ENCODE measurements around the gene SLX4IP. TPM values are rescaled to one million over a fixed set of nuclear protein-coding genes. Genes with fewer than 3 reads are reported as not detected.

Gene SLX4IP
- total and polyA plus RNA-seq, 7 donors, result 0.20 to 1.9 (median 0.86) TPM

DNA sequence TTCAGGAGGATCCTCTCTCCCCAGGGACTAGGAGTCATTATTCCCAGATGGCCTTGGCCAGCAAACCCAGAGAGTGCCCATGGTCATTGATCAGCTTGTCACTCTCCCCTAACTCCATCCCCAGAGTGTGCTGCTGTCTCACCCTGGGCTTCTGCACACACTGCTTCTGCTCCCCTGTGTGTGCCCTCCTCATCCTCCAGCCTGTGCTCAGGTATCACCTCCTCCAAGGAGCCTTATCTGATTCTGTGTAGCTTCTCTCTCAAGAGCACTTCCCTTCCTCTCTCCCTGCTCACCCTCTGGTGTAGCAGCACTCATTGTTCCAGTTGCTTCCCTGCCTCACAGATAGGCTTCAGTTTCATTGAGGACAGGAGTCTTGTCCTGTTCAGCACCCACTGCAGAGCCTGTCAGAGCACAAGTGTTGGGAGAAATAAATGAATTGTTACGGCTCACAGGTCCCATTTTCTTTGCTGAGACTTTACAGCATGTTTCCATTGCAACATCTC lies 136.3 kb downstream of the SLX4IP start:
- intact Hi-C loops (cut with DNase I), result no loop called here
- TF ChIP-seq, protein P1, sequence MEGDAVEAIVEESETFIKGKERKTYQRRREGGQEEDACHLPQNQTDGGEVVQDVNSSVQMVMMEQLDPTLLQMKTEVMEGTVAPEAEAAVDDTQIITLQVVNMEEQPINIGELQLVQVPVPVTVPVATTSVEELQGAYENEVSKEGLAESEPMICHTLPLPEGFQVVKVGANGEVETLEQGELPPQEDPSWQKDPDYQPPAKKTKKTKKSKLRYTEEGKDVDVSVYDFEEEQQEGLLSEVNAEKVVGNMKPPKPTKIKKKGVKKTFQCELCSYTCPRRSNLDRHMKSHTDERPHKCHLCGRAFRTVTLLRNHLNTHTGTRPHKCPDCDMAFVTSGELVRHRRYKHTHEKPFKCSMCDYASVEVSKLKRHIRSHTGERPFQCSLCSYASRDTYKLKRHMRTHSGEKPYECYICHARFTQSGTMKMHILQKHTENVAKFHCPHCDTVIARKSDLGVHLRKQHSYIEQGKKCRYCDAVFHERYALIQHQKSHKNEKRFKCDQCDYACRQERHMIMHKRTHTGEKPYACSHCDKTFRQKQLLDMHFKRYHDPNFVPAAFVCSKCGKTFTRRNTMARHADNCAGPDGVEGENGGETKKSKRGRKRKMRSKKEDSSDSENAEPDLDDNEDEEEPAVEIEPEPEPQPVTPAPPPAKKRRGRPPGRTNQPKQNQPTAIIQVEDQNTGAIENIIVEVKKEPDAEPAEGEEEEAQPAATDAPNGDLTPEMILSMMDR (IDR thresholded peaks at IDR 0.05), result no peak
- no peak for DNase-seq
- H3K36me3 ChIP-seq (ENCODE audit: insufficient read depth in 1 of 2, low read depth in 1 of 2), result no peaks in the 10 kb centered on the region
- no peak overlapping the region for H3K27ac ChIP-seq
- no peaks in the 10 kb centered on the region for H3K9me3 ChIP-seq
- no peaks in the 10 kb centered on the region for H3K4me1 ChIP-seq
- 85 to 100% (median 91%) methylated on average over 1 of the region's 1 CpG for WGBS, 3 donors
- no peak overlapping the region for H3K4me3 ChIP-seq
- ATAC-seq, result no peak
- no peaks in the 10 kb centered on the region for H3K27me3 ChIP-seq (ENCODE audit: insufficient read depth in 3 of 3, low read length in 2 of 3)

DNA sequence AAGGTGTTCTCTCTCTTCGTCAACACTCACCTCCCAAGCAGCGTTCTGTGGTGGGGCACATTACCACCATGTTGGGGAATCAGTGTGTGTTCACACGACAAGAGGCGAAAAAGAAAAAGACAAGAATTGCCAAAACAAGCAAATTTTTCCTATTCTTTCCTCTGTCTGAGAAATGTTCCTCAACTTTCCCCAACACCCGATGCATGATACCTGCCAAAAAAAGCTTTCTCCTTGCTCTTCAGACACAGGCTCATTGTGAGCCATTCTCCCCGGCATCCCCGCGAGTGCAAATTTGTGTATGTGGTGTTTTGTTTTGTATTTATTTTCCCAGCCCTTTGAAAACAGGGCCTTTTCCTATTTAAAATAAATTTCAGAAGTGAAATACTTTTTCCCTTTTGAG lies 137.7 kb downstream of the SLX4IP start:
- DNase-seq (no peak), ATAC-seq (no peak)
- Histone ChIP-seq H3K27ac (no peak overlapping the region), H3K27me3 (ENCODE audit: insufficient read depth in 3 of 3, low read length in 2 of 3) (no peaks in the 10 kb centered on the region), H3K36me3 (ENCODE audit: insufficient read depth in 1 of 2, low read depth in 1 of 2) (no peaks in the 10 kb centered on the region), H3K9me3 (no peaks in the 10 kb centered on the region), H3K4me1 (no peaks in the 10 kb centered on the region), H3K4me3 (no peak overlapping the region)
- 92 to 96% (median 94%) methylated on average over 8 of the region's 8 CpGs for WGBS, 3 donors
- TF ChIP-seq, protein P1 (IDR thresholded peaks at IDR 0.05), result no peak
- intact Hi-C loops (cut with DNase I), result no loop called here

DNA sequence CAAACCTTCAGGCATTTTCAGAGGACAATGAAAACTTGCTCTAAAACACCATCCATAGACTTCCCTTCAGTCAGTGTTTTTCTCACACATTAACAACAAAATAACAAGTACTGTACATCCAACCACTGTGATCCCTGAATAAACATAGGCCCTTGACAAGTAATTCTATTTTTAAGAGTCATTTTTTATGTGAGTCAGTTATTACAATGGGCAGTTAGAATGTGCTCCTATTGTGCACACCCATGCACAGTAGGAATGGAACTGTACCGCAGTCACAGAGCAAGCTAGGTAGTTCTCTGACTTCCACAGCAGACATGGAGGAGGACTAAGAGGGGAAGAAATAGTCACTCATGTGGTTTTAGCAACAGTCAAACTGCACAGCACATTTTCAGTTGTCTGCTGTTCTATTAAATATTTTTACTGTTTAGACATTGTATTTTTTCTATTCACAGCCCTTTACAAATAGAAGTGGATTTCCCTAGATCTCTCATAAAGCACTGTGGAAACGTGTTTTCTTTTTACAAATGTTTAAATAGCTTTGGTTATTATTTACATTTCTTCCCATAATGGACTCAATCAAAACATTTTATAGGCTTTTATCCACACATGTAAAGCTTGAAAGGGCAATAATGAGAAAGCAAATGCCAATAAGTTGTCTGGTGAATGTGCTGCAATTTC lies 138.3 kb downstream of the SLX4IP start:
- H3K36me3 ChIP-seq (ENCODE audit: insufficient read depth in 1 of 2, low read depth in 1 of 2), result no peaks in the 10 kb centered on the region
- WGBS, 3 donors, result 91 to 92% (median 92%) methylated on average over 2 of the region's 2 CpGs
- H3K4me3 ChIP-seq, result no peak overlapping the region
- ATAC-seq (no peak), DNase-seq (no peak)
- intact Hi-C loops (cut with DNase I), result no loop called here
- H3K27ac ChIP-seq, result no peak overlapping the region
- H3K27me3 ChIP-seq (ENCODE audit: insufficient read depth in 3 of 3, low read length in 2 of 3), result no peaks in the 10 kb centered on the region
- TF ChIP-seq, protein P1 (IDR thresholded peaks at IDR 0.05), result no peak
- H3K4me1 ChIP-seq, result no peaks in the 10 kb centered on the region
- no peaks in the 10 kb centered on the region for H3K9me3 ChIP-seq

DNA sequence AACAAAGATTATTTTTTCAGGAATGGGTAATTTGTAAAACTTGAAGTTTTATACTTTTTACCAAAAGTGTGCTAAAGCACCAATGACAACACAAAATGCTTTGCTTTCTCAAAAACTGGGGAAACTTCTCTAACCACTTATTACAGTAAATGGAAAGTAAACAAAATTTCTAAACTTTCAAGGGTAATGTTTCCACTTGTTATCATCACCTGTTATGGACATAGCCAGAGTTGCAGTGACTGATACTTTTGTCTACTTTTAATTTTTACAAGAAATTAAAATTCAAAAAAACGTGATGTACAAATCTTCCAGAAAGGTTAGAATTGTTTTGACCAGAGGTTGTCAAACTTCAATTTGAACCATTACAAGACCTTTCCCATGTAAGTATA lies 138.8 kb downstream of the SLX4IP start:
- ATAC-seq, result no peak
- TF ChIP-seq, protein P1 (IDR thresholded peaks at IDR 0.05), result no peak
- intact Hi-C loops (cut with DNase I), result no loop called here
- WGBS, 3 donors, result 50 to 83% (median 66%) methylated on average over 1 of the region's 1 CpG
- DNase-seq, result no peak
- Histone ChIP-seq H3K4me1 (no peaks in the 10 kb centered on the region), H3K27ac (no peak overlapping the region), H3K36me3 (ENCODE audit: insufficient read depth in 1 of 2, low read depth in 1 of 2) (no peaks in the 10 kb centered on the region), H3K4me3 (no peak overlapping the region), H3K9me3 (no peaks in the 10 kb centered on the region), H3K27me3 (ENCODE audit: insufficient read depth in 3 of 3, low read length in 2 of 3) (no peaks in the 10 kb centered on the region)
